OCI-M2 (cell line): ENCODE data around the gene MCF2L2.
"Not testable (repeated sequence)": the region's sequence is repeated elsewhere in the genome, so short reads cannot be mapped to it uniquely, and the experiment has no call there.

Experiments used
- DNase-seq: peaks from one replicate; lab custom pipeline; 2025; ENCODE audit not compliant: unreplicated experiment; lab: John Stamatoyannopoulos, UW

Gene MCF2L2

DNA sequence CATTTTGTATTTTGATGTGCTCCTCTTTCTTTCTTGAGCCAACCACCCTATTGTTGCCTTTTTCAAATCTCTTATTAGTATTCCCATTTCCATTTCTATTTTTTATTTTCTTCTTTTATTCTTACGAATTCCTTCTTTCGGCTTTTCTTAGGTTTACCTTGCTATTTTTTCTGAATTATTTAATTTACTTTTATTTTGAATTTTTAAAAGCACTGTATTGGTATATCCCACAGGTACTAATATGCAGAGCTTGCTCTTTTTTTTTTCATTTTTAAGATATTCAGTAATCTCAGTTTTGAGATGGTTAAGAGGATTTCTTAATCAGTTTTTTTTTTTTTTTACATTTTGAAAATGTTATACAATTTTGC is 18.4 kb upstream of the MCF2L2 start:
- DNase-seq: no peak

DNA sequence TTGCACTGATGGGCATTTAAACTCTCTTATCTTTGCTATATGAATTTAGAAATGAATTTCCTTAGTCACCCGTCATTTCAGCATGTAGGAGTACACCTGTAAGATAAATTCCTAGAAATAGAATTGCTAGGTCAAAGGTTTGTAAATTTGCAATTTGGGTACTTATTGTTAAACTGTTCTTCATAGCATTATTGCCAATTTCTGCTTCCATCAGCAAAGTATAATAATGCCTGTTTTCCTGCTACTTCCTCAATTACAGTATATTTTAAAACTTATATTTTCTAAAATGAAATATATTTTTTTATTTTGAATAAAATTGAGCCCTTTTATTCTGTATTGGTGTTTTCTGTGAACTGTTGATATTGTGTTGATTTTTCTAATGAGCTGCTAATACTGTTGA is 16.3 kb upstream of the MCF2L2 start:
- no peak for DNase-seq

DNA sequence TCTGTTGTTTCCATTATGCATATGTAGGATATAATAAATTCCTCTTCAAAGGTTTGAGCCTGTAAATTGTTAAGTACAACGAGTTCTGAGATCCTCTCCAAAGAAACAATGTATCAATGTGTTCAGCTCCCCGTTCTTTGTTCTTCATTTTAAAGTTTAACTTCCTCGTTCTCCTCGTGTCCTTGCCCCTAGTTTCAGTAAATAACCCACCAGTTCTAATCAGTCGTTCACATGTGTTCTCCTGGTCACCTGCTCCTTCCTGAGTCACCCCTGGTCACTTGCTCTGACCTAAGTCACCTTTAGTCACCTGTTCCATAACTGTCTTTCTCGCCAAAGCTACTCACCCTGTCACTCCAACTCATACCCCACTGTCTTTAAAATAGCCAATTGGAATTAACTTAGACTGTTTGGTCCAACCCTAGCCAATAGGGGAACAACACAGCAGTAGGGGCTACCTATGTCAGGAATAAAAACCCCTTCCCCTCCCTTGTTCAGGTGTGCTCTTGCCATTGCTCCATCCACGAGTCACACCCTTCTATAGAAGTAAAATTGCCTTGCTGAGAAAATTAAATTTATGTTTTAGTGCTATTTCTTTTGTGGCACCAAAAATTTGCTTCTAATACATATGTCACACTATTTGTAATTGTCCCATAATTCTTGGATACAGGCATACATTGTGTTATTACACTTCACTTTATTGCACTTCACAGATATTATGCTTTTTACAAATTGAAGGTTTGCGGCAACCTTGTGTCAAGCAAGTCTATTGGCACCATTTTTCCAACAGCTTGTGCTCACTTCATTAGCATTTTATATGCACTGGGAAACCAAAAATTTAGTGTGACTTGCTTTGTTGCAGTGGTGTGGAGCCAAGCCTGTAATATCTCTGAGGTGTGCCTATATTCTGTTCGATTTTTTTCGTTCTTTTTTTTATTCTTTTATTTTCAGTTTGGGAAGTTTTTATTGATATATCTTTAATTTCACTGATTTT is 15.3 kb upstream of the MCF2L2 start:
- no peak for DNase-seq

DNA sequence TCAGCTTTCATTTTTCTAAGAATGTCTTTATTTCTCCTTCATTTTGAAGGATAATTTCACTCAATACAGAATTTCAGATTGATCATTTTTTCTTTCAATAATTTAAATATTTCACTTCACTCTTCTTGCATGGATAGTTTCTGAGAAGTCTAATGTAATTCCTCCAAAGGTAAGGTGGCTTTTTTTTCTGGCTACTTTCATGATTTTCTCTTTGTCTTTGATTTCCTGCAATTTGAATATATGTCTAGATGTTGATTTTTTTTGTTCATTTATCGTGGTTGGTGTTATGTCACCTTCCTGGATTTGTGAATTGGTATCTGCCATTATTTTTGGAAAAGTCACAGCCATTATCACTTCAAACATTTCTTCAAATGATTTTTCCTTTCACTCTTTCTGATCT is 14.6 kb upstream of the MCF2L2 start:
- DNase-seq: no peak

DNA sequence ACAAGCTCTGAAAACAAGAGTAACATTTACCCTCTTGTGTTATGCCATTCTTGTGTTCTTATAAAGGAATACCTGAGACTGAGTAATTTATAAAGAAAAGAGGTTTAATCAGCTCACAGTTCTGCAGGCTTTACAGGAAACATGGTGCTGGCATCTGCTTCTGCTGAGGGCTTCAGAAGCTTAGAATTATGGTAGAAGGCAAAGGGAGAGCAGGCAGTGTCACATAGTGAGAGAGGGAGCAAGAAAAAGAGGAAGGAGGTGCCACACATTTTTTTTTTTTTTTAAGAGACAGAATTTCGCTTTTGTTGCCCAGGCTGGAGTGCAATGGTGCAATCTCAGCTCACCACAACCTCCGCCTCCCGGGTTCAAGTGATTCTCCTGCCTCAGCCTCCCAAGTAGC is 12.1 kb upstream of the MCF2L2 start:
- DNase-seq: not testable (repeated sequence)

DNA sequence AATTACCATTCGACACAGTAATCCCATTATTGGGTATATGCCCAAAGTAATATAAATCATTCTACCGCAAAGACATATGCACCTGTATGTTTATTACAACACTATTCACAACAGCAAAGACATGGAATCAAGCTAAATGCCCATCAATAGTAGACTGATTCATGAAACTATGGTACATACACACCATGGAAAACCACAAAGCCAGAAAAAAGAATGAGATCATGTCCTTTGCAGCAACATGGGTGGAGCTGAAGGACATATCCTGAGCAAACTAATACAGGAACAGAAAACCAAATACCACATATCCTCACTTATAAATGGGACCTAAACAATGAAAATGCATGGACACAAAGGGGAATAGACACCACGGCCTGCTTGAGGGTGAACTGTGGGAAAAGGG is 11.1 kb upstream of the MCF2L2 start:
- no peak for DNase-seq

DNA sequence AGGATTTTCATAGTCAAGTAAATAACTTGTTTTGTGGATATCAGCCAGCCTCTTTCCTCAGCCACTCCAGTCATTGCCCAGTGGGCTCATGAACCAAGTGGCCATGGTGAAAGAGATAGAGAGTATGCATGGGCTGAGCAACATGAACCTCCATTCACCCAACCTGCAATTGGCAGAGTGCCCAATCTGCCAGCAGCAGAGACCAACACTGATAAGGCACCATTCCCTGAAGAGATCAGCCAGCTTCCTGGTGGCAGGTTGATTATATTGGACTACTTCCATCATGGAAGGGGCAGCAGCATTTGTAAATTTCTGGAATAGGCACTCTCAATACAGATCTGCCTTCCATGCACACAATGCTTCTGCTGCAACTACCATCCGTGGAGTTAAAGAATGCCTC is 10.3 kb upstream of the MCF2L2 start:
- DNase-seq: no peak

DNA sequence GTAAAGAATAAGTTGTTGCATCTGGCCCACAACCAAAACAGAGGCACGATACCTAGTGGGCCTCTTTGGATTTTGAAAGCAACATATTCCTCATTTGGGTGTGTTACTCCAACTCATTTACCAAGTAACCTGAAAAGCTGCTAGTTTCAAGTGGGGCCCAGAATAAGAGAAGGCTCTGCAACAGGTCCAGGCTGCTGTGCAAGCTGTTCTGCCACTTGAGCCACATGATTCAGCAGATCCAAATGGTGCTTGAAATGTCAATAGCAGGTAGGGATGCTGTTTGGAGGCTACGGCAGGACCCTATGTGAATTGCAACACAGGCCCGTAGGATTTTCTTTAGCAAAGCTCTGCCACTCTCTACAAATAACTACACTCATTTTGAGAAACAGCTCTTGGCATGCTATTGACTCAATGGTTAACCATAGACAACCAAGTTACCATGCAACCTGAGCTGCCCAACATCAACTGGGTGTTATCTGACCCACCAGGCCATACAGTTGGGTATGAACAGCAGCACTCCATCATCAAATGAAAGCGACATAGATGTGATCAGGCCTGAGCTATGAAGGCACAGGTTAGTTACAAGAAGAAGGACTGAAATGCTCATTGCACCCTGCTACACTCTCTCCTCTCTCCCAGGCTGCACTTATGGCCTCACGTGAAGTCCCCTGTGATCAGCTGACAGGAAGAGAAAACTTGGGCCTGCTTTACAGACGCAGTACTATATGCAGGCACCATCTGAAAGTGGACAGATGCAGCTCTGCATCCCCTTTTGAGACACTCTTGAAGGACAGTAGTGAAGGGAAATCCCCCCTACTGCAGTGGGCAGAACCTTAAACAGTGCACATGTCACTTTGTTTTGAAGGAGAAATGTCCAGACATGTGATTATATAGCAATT is 9.5 kb upstream of the MCF2L2 start:
- no peak for DNase-seq

DNA sequence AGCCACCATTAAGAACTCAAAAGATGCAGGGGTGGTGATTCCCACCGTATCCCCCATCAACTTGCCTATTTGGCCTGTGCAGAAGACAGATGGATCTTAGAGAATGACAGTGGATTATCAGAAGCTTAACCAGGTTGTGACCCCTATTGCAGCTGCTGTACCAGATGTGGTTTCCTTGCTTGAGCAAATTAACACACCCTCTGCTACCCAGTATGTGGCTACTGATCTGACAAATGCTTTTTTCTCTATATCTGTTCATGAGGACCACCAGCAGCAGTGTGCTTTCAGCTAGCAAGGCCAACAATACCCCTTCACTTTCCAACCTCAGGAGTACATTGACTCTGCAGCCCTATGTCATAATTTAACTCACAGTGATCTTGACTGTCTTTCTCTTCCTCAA is 8.6 kb upstream of the MCF2L2 start:
- DNase-seq: no peak

DNA sequence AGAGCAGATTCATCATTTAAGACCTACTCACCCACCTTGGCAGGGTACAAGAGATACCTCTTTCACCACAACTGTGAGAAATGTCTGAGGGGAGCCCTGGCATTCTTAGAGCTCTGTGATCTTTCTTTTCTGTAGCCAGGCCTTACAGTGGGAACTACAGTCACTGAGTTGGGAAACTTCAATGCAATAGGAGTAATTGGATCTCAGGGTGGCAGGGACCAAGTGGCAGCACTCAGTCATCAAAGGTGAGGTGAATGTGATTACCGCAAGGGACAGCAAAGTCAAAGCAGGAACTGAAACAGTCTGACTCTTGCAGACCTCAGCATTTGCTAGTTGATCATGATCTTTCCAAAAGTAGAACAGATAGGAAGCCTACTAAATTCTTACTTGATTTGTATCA is 7.2 kb upstream of the MCF2L2 start:
- no peak for DNase-seq

DNA sequence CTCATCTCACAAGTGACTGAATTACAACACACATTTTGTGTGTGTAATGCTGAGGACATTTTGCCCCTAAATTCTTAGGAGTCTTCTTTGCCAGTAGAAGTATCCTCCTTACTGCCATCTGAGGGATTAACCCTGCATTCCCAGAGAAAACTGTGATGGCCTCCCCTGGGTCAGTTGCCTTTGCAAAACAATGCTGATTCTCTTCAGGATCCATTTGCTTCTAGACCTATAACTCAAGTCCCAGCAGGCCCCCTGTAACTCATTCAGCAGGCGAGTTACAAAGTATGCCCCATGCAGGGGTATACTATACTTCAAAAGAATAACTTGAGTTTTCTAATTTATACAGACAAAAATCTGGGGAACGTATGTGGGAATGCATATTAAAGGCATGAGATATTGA is 6.6 kb upstream of the MCF2L2 start:
- DNase-seq: no peak

DNA sequence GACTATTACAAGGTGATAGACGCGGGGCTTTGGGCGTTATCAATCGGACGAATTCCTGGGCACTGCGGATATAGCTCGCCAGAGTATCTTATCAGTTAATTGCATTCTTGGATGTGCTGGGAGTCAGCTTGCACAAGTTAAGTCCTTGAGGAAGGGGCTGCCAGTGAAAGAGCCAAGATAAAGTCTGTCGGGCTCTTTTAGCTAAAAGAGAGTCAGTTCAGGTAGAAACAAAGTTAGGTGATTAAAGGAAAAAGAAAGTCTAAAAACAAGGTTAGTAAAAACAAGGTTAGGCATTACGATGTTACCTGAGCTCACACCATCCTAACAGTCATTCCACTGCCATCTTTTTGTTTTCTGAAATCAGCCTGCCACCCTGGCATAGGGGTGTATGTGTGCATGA is 6.1 kb upstream of the MCF2L2 start:
- DNase-seq: no peak

DNA sequence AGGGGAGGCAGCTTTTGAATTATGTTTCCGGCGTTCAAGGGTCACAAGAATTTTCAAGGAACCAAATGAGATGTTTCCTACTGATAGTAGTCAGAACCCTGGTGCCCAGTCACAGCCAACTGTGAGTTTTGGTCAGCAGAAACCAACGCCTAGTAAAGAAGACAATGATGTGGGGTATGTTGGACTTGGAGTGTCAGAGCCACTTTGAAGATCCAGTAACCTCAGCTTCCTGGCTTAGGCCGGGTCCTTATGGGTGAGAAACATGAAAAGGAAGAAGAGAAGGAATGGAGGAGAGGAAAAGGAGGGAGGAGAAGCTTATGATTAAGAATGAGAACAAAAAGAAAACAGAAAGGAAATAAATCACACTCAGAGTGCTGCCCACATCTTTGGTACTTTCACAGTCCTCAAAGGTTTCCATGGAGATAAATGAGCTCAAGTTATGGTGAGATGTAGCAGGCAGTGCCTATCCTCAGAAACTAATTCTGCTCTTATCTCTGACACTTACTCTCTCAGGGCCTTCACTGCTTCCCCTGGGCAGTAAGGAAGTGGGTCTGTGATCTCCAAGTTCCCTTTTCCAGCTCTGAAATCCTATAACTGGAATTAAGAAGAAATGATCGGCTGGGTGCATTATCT is 2.0 kb upstream of the MCF2L2 start:
- DNase-seq: no peak

DNA sequence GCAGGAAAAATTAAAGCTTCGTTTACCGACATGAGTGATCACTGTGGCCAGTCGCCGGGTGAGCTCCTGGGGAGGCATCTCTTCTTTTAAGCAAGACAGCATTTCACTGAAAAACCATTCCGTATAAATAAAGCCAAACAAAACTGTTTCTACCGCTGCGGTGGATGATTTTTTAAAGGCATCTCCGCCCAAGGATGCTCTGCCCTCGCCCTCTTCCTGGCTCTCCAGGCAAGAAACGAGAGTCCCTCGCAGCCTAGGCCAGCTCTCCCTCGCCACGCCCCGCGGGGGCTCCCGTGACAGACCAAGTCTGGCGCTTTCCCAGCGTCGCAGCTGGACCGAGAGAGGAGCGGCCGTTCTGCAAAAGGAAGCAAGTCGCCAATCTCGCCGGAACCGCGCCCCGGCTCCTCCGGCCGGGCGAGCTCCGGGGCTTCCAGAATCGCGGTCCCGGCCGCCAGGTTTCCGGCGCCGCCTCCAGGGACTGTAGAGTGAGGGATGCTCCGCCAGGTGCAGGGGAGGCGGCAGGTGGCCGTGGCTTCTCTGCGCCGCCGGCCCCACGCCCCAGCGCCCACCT is 458 bp downstream of the MCF2L2 start:
- DNase-seq: no peak

DNA sequence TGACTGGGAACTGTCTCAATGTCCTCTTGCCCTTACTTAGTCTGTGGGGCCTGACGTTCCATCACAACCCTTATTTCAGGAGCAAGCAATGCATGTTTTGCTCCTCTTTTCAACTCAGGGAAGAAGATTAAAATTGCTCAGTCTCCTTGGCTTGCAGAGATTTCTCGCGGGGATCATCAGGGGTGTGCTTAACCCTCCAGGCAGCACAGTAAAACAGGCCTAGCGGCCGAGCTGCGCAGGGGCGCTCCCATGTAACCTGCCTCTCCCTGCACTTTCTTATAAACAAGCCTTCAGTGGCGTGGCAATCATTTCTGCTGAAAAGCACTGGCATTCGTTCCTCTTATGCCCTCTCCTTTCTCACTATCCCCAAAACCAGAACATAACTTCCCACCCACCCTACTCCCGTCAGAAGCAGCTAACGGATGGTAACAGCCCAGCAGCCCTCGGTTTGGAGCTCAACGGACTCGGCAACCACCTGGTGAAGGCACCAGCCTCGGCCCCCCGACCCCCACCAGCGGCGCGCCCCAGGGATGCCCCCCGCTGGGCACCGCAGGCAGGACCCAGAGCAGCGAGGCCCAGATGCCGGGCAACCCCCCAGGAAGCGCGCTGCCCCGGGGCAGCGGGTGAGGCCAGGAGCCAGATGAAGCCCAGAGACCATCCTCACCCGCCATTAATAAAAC is 1.1 kb downstream of the MCF2L2 start:
- no peak for DNase-seq

DNA sequence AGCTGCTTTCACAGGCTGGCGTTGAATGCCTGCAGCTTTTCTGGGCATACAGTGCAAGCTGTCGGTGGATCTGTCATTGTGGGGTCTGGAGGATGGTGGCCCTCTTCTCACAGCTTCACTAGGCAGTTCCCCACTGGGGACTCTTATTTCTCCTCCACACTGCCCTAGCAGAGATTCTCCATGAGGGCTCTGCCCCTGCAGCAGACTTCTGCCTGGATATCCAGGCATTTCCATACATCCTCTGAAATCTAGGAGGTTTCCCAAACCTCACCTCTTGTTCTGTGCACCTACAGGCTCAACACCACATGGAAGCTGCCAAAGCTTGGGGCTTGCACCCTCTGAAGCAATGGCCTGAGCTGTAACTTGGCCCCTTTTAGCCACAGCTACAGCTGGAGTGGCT is 9.6 kb downstream of the MCF2L2 start:
- DNase-seq: not testable (repeated sequence)

DNA sequence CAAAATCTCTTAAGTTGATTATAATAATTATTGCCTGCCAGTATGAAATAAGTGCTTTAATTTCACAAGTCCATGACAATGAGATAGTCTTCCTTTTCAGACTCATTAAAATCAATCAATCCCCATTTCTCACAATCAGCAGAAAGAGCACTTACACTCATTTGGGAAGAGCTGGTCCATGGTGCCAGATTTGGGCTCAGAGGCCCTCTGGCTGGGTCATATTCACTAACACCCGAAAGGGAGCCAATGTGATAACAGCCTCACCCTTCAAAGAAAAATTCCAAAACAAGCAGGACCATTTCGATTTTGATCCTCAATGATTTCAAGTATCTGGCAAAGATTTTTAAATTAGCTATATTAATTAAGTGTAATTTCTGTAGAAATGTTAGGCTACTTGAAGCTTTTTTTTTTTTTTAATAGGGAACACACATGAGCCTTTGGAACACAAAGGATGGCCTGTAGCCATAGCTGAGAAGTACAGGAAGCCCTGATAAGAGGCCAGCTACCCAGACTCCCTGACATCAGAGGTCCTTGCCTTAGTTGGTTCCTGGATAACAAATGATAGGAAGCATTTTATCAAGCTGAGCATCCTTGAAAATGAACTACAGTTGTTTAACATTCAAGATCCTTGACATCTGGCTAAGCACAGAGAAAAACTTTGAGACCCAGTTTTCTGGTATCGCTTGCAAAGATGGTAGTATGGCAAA is 17.1 kb downstream of the MCF2L2 start:
- DNase-seq: no peak

DNA sequence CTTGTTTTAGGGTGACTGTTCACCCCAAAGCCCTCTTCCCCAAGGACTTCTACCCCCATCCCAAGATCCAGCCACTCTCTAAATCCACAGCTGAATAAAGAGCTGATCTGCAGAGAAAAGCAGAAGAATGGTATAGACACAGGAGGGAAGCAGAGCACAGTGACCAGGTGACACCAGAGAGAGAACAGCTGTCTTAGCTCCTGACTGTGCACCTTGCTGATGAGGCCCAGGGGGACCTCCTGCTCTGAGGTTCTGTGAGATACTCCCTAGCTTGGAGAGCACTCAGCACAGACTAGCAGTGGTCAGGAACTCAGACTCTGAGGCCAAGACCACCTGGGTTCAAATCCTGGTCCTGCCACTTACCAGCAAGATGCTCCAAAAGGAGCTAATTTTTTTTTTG is 17.7 kb downstream of the MCF2L2 start:
- no peak for DNase-seq

DNA sequence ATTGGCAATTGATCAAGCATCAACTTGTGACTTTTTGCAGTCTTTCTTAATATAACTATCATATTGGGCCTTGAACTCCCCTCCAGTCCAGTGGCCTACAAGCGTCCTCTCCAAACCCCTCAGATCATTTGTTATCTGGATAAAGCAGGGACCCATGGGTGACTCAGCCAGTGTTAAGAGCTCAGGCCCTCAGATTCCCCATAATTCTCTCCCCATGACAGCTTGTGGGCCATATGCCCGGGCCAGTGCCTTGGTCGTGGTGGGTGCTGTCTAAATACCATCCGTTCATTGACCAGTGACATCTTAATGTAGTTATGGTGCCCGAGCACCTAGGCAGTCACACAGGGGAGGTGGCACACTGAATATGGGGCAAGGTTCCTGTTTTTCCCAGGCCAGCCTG is 18.1 kb downstream of the MCF2L2 start:
- DNase-seq: no peak

DNA sequence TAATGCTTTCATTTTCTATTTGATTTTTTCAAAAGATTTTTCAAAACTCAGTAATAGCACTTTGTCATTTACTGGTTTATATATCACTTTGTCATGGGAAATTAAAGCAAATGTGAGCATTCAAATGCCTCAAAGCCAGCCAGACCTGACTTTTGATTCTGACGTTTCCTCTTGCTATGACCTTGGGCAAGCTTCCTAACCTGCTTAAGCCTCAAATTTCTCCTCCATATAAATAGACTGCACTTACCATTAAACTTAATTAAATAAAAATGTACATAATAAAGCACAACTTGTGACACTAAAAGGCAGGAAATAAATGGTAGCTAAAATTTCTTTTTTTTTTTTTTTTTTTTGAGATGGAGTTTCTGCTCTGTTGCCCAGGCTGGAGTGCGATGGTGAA is 19.2 kb downstream of the MCF2L2 start:
- DNase-seq: no peak
